GM21786 (cell line): Measurements from ENCODE around the gene OLFM1.

ENCODE experiments used
- ATAC-seq: cut with Tn5 transposase; IDR thresholded peaks from one replicate; pipeline ENCODE4 v1.9.1; 2021; ENCODE audit not compliant: unreplicated experiment

Gene OLFM1

GRCh38 chr9:135088979-135089847 is 1.7 kb downstream of the OLFM1 start:
- no peak for ATAC-seq

GRCh38 chr9:135090081-135090480 is 2.6 kb downstream of the OLFM1 start:
- ATAC-seq, result no peak

- no peak for ATAC-seq
Observed at GRCh38 chr9:135090547-135090946, 3.1 kb downstream of the OLFM1 start.

- ATAC-seq, result no peak
Observed at GRCh38 chr9:135091545-135091944, 4.1 kb downstream of the OLFM1 start.

GRCh38 chr9:135093111-135093510 is 5.6 kb downstream of the OLFM1 start:
- ATAC-seq, result no peak

GRCh38 chr9:135093911-135094584 is 6.6 kb downstream of the OLFM1 start:
- no peak for ATAC-seq

- ATAC-seq, result no peak
Observed at GRCh38 chr9:135095470-135096407, 8.3 kb downstream of the OLFM1 start.

GRCh38 chr9:135096408-135096895 is 9.0 kb downstream of the OLFM1 start:
- no peak for ATAC-seq

GRCh38 chr9:135098400-135099105 is 11.1 kb downstream of the OLFM1 start:
- ATAC-seq, result no peak

GRCh38 chr9:135099574-135099973 is 12.1 kb downstream of the OLFM1 start:
- no peak for ATAC-seq

GRCh38 chr9:135100241-135100681 is 12.8 kb downstream of the OLFM1 start:
- ATAC-seq, result no peak

- no peak for ATAC-seq
Observed at GRCh38 chr9:135100725-135101410, 13.4 kb downstream of the OLFM1 start.

GRCh38 chr9:135101486-135101885 is 14.0 kb downstream of the OLFM1 start:
- no peak for ATAC-seq

- ATAC-seq, result no peak
Observed at GRCh38 chr9:135101926-135102325, 14.5 kb downstream of the OLFM1 start.

- no peak for ATAC-seq
Observed at GRCh38 chr9:135102331-135102730, 14.9 kb downstream of the OLFM1 start.

GRCh38 chr9:135103001-135103446 is 15.6 kb downstream of the OLFM1 start:
- ATAC-seq, result no peak

GRCh38 chr9:135103931-135104639 is 16.6 kb downstream of the OLFM1 start:
- ATAC-seq, result no peak

- ATAC-seq, result no peak
Observed at GRCh38 chr9:135104761-135105160, 17.3 kb downstream of the OLFM1 start.

- ATAC-seq, result no peak
Observed at GRCh38 chr9:135105211-135105745, 17.8 kb downstream of the OLFM1 start.
